ENCODE data around the gene EPN3. TPM values are rescaled to one million over a fixed set of nuclear protein-coding genes. Genes with fewer than 3 reads are reported as not detected.

The EPN3 gene
- polyA plus RNA-seq, 1 experiment = not detected

- CTCF ChIA-PET = interaction anchor here (0.8 to 3.5 kb wide), 6 partner anchors 8 to 37 kb away, joined by 3 to 14 read pairs (median 3); partner anchors contain the start of gene EPN3
- Histone ChIP-seq H3K4me3 (ENCODE audit: low read depth, low read length) (no peak overlapping the region), H3K27me3 (ENCODE audit: control insufficient read depth, insufficient read depth, low read length) (peaks cover 2% of the 10 kb centered on the region; the same call in 1 of the 2 replicates), H3K36me3 (ENCODE audit: control insufficient read depth, insufficient read depth, low read length) (no peaks in the 10 kb centered on the region)
- DNase-seq (ENCODE audit: low read depth) = no peak
- TF ChIP-seq, protein P1, sequence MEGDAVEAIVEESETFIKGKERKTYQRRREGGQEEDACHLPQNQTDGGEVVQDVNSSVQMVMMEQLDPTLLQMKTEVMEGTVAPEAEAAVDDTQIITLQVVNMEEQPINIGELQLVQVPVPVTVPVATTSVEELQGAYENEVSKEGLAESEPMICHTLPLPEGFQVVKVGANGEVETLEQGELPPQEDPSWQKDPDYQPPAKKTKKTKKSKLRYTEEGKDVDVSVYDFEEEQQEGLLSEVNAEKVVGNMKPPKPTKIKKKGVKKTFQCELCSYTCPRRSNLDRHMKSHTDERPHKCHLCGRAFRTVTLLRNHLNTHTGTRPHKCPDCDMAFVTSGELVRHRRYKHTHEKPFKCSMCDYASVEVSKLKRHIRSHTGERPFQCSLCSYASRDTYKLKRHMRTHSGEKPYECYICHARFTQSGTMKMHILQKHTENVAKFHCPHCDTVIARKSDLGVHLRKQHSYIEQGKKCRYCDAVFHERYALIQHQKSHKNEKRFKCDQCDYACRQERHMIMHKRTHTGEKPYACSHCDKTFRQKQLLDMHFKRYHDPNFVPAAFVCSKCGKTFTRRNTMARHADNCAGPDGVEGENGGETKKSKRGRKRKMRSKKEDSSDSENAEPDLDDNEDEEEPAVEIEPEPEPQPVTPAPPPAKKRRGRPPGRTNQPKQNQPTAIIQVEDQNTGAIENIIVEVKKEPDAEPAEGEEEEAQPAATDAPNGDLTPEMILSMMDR (IDR thresholded peaks at IDR 0.05; ENCODE audit: insufficient read depth, low read depth, low read length) = no peak
- POLR2A ChIA-PET = interaction anchor here (0.6 kb wide), 1 partner anchor 301 kb away, joined by 14 read pairs; no protein-coding TSS in a partner anchor
Measured at GRCh38 chr17:50514936-50515702, 17.4 kb upstream of the EPN3 start.

DNA sequence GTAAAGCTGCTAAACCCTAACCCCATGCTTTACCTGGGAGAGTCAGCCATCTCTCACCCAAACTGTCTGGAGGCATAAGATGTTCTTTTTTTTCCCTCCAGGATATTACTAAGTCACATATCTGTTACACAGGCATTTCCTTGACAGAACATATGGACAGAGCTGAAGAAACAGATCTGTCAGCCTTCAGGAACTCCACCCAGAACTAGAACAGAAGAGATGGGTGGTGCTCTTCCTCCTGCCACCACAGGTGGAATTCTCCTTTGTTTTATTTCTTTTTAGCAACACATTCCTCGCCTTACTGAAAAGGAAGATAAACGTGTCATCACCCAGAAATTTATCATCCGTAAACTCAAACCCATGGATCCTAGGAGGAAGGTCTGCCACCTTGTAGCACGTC is 15.5 kb upstream of the EPN3 start:
- POLR2A ChIA-PET = no interaction called here
- H3K4me3 ChIP-seq (ENCODE audit: low read depth, low read length) = no peak overlapping the region
- no peaks in the 10 kb centered on the region for H3K36me3 ChIP-seq (ENCODE audit: control insufficient read depth, insufficient read depth, low read length)
- DNase-seq (ENCODE audit: low read depth) = no peak
- TF ChIP-seq, protein P1 (IDR thresholded peaks at IDR 0.05; ENCODE audit: insufficient read depth, low read depth, low read length) = no peak
- CTCF ChIA-PET = interaction anchor here (3.5 kb wide), 1 partner anchor 15 kb away, joined by 14 read pairs; no protein-coding TSS in a partner anchor
- H3K27me3 ChIP-seq (ENCODE audit: control insufficient read depth, insufficient read depth, low read length) = peaks cover 6% of the 10 kb centered on the region

GRCh38 chr17:50517504-50518383 is 14.8 kb upstream of the EPN3 start:
- ChIA-PET POLR2A (no interaction called here), CTCF (interaction anchor here (3.5 kb wide), 1 partner anchor 16 kb away, joined by 14 read pairs; no protein-coding TSS in a partner anchor)
- H3K4me3 ChIP-seq (ENCODE audit: low read depth, low read length) = no peak overlapping the region
- H3K36me3 ChIP-seq (ENCODE audit: control insufficient read depth, insufficient read depth, low read length) = no peaks in the 10 kb centered on the region
- DNase-seq (ENCODE audit: low read depth) = no peak
- TF ChIP-seq, protein P1 (IDR thresholded peaks at IDR 0.05; ENCODE audit: insufficient read depth, low read depth, low read length) = no peak
- H3K27me3 ChIP-seq (ENCODE audit: control insufficient read depth, insufficient read depth, low read length) = peaks cover 6% of the 10 kb centered on the region

- DNase-seq (ENCODE audit: low read depth) = no peak
- ChIA-PET CTCF (interaction anchor here (1.1 kb wide), 1 partner anchor 39 kb away, joined by 3 read pairs; no protein-coding TSS in a partner anchor), POLR2A (no interaction called here)
- Histone ChIP-seq H3K27me3 (ENCODE audit: control insufficient read depth, insufficient read depth, low read length) (peaks cover 6% of the 10 kb centered on the region), H3K4me3 (ENCODE audit: low read depth, low read length) (no peak overlapping the region), H3K36me3 (ENCODE audit: control insufficient read depth, insufficient read depth, low read length) (no peaks in the 10 kb centered on the region)
- TF ChIP-seq, protein P1 (IDR thresholded peaks at IDR 0.05; ENCODE audit: insufficient read depth, low read depth, low read length) = no peak
Measured at GRCh38 chr17:50518384-50519023, 14.0 kb upstream of the EPN3 start.
